ENCODE data around the gene PIP4P1. TPM values are rescaled to one million over a fixed set of nuclear protein-coding genes. Genes with fewer than 3 reads are reported as not detected.

Gene PIP4P1
- total RNA-seq, 1 donor from 2014 or later, result 22.1 TPM

DNA sequence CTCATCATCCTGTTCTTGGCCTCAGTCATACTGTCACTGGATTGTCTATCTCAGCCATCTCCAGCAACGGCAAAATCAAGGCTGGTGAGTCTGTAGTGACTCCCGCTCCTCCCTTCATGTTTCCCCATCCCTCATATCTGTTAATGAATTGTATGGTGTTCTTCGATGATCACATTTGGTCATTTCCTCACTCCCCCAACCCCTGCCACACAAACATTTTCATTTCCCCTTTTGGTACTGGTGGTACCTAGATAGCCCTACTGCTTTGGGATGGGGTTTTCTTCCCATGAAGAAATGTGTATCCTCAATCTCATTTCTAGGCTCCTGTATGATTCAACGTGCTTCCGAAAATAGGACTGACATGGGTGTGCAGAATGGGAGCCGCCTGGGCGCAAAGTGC lies 22.6 kb downstream of the PIP4P1 start:
- no peak for DNase-seq (ENCODE audit: low read depth in 2 of 2)

DNA sequence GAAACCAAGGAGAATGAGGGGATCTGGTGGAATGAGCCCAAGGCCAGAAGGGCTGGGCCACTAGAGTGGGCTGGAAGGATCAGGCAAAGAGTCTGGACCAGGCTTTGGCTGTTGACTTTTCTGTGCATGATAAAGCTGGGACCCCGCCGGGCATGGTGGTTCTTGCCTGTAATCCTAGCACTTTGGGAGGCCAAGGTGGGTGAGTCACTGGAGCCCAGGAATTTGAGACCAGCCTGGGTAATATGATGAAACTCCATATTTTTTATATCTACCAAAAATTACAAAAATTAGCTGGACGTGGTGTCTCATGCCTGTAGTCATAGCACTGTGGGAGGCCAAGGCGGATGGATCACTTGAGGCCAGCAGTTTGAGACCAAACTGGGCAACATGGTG lies 24.9 kb downstream of the PIP4P1 start:
- no peak for DNase-seq (ENCODE audit: low read depth in 2 of 2)

DNA sequence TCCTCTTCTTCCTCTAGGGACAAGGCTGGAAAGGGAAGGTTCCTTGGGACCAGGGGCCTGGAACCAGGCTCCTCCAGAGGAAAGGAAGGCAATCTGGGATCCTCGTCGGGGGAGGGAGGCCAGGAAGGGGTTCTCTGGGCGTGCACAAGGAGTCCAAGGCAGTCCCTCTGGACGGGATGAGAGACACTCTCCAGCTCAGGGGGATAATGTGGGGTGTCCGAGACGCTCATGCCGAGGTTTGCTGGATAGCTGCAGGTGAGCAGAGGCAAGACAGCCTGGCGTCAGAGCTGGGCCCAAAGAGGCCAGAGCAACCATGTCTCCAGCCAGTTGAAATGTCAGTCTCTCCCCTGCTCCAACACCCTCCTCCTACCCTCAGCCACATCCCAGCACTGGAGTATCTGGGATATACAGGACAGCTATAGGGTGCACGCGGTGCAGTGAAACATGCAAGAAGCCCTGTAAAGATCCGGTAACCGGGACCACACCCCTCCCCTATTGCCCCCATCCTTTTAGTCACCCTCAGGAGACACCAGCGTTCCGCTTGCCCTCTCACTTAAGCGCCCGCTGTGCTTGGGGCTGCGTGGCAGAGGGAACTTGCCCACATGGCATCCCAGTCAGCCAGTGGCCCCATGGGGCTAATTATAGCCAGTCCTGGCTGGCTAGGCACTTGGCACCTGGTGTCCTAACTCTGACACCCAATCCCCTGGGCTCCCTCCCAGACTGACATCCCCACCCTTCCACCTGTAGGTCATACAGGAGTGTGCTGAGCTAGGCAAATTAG lies 25.5 kb downstream of the PIP4P1 start, which contains the start of gene KLHL33:
KLHL33 (minus strand) TSS at position 585 of the 781 bp plus-strand sequence; CDS start at position 230, 355 bp downstream.
- no peak for DNase-seq (ENCODE audit: low read depth in 2 of 2)

DNA sequence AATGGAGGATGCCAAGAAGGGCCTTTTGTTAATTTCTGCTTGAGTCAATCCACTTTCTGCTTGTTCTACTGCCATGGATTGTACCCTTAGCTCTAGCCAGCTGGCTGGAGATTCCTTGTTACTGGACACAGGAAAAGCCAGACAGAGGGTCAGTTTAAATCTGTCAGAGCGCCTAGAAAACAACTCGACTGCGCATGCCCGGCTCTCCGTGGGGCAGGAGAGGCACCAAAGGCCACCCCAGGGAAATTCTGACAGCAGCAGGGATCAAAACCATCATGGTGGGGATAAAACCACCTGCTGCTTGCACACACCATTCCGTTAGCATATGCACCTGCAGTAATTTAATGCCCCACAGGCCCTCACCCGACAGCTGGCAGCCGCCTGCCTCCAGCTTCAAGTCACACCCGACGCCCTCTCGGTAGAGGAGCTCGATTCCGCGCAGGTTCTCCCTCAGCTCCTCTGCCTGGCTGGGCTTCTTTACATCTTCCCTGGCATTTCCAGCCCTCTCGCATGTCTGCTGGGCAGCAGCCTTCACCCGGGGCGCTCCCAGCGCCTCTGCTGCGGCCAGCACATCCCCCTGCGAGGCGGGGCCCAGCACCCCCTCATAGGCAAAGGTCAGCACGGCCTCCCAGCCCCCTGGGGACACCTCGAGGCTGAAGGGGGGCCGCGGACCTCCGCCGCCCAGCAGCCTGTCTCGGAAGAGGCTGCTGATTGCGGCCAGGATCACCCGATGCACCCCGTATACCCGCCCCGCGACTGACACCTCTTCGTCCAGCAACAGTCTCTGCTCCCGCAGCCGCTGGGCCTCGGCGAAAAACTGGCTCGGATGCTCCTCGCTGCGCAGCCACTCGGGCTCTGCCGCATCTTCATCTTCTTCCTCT lies 26.3 kb downstream of the PIP4P1 start:
- DNase-seq (ENCODE audit: low read depth in 2 of 2), result peak; percentile 67 to 75

DNA sequence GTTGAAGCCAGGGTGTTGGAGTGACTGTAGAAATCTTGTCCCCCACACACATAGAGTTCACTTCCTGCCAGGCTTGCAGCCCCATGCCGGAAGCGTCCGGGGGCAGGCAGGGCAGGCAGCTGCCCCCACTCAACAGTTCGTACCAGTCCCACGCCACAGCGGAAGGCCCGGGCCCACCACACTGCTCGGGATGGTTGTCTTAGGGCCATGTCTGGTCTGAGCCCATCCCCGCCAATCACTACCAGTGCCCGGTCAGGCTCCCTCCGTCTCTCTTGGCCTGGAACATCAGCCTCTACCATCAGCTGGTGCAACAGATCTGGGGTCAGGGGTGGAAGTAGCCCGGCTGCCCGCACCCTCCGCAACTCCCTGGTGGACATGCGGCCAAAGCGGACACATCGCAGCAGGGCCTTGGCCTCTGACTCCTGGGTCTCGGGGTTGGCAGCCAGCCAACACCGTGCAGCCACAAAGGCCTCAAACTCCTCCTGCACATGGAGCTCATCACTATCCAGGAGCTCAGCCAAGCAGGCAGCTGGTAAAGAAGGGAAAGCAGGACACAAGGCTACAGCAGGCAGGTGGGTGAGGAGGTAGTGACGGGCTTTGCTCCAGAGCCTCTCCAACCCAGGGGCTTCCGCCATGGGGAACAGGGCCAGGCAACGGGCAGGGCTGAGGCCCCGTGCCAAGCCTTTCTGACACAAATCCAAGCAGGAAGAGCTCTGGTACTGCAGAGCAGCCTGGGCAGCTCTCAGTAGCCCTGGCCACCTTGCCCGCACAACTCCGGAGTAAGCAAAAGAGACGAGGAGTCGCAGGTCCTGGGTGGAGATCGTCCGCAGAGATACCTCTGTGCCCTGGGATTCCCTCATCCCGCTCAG lies 31.2 kb downstream of the PIP4P1 start:
- DNase-seq (ENCODE audit: low read depth in 2 of 2), result peak in 1 of 2 donors; percentile 35

DNA sequence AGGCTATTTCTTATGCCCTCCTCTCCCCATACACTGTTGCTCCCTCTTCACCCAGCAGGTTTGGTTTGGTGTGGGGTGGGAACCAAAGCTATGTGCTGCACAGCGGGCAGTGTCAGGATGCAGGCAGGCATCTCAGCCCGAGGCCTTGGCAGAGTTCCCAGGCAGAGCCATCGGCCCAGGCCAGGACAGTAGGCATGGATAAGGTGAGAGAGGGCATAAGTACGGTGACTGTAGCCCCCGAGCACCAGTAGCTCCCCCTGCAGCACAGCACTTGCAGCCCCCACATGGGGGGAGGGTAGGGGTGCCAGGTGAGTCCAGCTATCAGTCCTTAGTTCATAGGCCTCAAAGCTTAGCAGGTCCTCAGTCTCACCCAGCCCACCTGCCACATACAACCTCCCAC lies 32.4 kb downstream of the PIP4P1 start:
- DNase-seq (ENCODE audit: low read depth in 2 of 2), result peak in 1 of 2 donors; percentile 32

DNA sequence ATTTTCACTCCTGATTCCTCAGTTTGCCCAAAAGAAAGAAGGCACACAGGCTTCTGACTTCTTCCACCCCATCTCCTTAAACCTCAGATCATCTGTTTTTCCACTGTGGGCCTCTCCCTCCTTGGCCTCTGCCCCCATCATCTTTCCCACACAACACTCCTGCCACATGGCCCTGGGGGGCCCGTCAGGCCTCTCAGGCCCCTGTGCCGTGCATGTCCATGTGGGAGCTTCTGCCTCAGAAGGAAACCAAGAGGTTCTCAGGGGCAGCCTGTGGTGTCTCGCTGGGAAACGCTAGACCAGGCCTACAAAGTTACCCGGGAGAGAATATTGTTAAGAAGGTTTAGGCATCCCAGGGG lies 33.2 kb downstream of the PIP4P1 start:
- peak in 1 of 2 donors; percentile 8 for DNase-seq (ENCODE audit: low read depth in 2 of 2)

DNA sequence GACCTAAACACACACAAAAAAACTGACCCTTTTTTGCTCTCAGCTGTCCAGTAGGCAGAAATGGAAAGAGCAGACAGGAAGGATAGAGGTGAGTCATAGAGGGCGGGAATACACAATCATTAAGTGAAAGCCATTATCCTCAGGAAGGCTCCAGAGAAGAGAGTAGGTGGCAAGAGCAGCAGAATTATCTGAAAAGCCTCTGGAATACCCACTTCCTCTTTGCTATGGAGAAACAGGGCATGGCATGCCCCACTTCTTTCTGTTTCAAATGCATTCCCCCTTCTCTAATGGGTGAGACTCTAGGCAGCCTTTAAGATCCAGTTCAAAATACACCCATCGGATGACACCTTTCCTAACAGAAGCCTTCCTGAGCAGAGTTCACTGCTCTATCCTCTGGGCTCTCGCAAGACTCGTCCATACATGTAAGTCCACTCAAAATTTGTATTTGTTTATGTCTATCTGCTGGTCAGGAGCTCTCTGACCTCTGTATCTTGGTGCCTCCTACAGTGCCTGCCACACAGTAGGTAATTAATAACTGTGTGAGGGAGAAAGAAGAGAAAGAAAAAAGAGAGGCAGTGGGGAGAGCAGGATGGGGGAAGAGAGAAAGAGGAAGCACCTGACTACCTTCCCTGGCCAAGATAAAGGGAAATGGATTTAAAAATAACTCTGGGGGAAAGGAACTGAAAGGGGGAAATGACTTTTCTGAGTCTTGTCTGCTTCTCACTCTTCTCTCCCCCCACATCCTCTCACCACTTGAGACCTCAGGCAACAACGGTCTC lies 33.8 kb downstream of the PIP4P1 start:
- peak; percentile 80 to 86 for DNase-seq (ENCODE audit: low read depth in 2 of 2)

DNA sequence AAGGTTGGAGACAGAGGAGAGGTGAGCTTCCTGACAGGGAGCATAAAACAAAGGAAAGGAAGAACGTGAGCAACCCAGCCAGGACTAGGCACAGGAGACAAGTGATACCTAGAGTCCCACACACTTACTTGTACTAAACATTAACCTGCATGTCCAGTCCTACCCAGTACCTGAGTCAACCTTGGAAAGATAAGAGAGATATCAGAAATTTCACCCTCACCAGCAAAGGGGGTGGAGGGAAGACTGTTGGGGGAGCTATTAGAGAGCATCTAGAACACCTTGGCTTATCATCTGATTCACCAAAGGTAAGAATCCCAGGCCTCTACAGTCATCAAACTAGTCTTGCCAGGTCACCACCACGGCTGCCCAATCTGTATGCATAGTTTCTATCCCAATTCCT lies 36.4 kb downstream of the PIP4P1 start:
- no peak for DNase-seq (ENCODE audit: low read depth in 2 of 2)

DNA sequence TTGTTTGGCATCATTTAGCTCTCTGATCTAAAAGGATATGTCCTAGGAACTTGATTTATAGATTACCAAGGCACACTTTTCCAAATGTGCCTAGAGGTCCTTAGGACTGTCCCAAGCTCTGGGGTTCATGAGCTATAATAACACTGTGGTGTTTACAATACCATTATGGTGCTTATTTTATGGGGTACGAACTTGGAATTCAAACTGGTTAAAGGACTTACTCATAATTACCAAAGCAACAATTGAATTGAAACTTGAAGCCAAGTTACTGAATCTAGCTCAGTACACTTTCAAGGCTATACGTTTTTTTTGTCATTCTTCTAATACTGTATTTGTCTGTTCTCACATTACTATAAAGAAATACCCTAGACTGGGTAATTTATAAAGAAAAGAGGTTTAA lies 38.3 kb downstream of the PIP4P1 start:
- no peak for DNase-seq (ENCODE audit: low read depth in 2 of 2)

DNA sequence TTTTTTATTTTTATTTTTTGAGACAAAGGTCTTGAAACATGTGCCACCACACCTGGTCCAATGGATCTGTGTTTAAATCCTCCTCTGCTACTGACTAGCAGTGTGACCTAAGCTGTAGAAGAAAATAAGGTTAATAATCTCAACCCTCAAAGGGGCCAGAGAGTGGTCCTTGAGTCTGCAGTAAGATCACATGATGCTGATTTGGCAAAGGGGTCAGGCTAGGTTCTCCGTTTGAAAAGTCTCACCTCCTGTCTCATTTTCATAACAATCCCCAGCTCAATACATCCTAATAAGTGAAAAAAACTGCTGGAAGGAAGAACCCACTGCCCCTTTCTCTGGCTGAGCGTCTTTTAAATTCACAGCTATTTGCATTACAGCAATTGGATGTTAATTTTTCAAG lies 40.0 kb downstream of the PIP4P1 start:
- DNase-seq (ENCODE audit: low read depth in 2 of 2), result no peak

DNA sequence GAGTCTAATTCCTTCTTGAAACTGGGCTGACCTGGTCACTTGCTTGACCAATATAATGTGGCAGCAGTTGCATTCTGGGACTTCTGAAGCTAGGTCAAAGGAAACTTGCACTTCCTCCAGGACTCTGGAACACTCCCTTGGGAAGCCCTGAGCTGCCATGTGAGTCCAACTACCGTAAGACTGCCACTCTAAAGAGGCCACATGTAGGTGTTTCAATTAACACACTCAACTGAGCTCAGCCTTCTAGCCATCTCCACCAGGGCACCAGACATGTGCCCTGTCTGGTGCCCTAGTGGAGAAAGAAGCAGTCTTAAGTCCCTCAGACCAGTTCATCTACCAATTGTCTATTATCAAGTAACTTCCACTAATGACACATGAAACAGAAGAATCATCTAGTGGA lies 41.8 kb downstream of the PIP4P1 start:
- DNase-seq (ENCODE audit: low read depth in 2 of 2), result no peak

DNA sequence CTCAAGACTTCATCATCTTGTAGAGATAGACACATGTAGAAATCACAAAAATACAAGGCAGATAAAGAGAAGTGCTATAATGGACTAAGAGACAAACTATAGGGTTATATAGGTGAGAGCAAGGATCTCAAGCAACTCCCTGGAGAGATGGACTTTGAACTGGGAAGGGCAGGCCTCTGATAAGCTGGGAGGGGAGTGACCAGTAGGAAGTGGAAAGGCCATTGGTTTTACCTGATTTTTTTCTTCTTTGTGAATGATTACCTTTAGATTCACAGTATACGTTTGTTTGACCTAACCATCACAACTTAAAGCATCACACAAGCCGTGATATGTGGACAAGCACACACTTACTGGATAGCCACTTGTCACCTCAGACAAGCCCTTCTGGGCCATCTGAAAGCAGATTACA lies 42.7 kb downstream of the PIP4P1 start:
- no peak for DNase-seq (ENCODE audit: low read depth in 2 of 2)

DNA sequence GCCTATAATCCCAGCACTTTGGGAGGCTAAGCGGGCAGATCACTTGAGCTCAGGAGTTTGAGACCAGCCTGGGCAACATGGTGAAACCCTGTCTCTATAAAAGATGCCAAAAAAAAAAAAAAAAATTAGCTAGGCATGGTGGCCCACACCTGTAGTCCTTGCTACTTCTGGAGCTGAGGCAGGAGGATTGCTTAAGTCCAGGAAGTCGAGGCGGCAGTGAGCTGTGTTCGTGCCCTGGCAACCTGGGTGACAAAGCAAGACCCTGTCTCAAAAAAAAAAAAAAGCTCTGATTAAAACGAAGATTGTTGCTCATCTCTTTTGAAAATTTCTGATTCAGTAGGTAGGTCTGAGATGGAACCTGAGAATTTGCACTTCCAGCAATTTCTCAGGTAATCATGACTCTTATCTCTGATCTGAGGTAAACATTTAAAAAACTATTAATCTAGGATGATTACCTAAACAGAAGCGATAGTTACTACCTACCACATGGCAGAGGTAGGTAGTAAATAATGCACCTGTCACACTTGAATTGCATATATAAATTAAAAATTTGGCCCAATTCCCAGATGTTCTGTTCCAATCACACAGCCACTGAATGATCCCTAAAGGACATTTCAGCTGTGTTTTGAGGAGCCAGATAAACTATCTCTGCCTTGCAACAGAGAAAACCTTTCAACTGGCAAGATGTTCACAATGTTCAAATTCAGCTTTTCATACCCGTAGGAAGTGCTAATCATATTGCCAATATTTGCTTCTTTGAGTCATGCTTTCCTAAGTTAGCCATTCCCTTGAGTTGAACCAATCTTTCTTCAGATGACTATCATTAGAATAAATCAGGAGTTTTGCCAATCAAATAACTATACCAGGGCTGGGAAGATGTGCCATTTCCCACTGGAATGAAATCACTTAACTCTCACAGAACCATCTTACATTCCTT lies 43.7 kb downstream of the PIP4P1 start:
- DNase-seq (ENCODE audit: low read depth in 2 of 2), result no peak

DNA sequence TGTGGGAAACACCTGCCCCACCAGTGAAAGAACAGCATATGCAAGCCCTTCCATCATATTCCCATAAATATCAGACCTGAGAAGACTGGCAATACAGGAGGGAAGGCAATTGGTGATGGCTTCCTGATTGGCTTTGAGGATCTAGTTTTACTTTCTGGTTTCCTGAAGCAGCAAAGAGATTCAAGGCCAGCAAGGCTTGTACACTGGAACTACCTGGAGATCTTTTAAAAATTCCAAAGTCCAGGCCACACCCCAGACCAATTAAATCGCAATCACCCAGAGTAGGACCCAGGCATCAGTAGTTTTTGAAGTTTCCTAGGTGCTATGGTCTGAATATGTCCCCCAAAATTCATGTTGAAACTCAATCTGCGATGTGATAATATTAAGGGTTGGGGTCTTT lies 45.0 kb downstream of the PIP4P1 start:
- no peak for DNase-seq (ENCODE audit: low read depth in 2 of 2)

DNA sequence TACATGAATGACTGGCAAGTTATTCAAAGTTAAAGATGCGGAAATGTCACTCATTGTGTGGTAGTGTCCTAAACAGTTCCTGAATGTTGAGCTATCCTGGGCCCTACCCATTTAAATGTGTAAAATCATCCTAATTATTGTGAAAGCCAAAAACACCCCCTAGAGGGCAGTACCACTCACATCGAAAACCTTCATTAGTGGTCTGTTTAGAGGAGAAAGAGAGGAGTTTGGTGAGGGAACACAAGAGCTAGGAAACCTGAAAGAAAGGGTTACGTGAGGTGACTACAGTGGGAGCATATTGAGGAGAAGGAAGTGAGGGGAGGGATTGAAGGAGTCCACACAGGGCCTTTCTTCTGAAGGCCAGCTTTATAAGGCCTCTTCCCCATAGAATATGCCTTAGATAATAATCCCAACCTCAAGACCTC lies 45.4 kb downstream of the PIP4P1 start:
- DNase-seq (ENCODE audit: low read depth in 2 of 2), result peak; percentile 70 to 71

DNA sequence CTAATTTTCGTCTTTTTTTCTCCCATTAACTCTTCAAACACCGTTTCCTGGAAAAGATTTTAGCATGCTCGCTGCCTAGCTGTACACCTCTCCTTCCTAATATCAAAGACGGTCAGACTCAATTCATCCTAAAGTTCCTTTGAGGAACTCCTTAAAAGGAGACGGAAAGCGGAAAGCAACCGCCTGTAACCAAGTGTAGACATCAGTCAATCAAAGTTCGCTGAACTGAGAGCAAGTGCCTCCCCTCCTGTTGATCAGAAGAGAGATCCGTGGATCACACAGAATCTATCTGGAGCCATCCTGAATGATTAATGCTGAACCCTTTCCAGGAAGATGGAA lies 47.5 kb downstream of the PIP4P1 start:
- DNase-seq (ENCODE audit: low read depth in 2 of 2), result peak in 1 of 2 donors; percentile 34

DNA sequence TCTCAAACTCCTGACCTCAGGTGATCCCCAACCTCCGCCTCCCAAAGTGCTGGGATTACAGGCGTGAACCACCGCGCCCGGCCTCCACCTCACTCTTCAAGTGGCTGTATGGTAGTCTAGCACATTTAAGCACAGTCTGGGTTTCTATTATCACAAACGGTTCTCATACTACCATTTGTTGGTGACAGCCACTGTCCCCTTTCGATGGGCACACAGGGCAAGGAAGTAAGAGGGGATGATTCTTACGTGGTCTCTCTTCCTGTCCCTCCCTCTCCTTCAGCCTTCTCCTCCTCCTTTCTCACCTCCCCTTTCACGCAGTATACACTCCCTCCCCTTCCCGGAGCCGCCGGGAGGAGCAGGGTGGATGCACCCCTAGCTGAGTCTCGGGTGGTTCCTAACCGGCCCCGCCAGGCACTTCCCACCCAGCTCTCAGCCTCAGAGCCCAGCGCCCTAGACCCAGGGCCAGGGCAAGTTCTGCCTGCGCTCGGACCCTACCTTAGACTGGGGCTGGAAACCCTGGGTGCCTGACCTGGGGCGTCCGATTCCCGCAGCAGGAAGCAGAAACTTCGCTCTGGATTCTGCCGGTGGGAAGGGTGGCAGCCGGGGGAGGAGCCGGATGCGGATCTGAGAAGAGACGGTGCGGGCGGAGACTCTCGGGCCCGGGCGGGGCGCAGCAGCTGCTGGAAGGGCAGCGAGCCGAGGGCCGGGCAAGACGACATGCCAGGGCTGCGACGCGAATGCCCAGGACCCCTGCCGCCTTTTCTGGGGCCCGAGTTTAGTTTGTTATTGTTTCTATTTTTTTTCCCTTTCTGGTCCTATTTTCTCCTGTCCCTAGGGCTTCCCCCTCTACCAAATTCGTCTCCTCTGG lies 48.1 kb downstream of the PIP4P1 start, which contains the start of gene TEP1:
TEP1 (minus strand) TSS at position 626 of the 868 bp plus-strand sequence. CDS start 5,062 bp downstream, outside the sequence.
- DNase-seq (ENCODE audit: low read depth in 2 of 2), result peak in 1 of 2 donors; percentile 85

DNA sequence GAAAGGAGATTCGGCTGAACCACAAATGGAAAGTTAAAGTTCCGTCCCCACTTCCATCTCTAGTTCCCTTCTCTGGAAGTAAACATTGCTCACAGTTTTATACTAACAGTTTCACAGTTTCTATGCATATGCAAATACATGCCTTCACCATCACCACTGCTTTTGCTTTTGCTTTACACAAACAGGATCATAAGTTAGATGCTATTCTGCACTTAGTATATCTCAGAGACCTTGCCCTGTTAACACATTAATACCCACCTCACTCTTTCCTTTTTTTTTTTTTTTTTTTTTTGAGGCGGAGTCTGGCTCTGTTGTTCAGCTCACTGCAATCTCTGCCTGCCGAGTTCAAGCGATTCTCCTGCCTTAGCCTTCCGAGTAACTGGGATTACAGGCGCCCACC lies 48.8 kb downstream of the PIP4P1 start:
- peak in 1 of 2 donors; percentile 26 for DNase-seq (ENCODE audit: low read depth in 2 of 2)
